ENCODE measurements around the gene ADAT1.

ADAT1 gene

GRCh38 chr16:75552951-75553350, 70.1 kb downstream of the ADAT1 start:
- H3K36me3 ChIP-seq (ENCODE audit: insufficient read depth, low read length), result no peaks in the 10 kb centered on the region; the same call in 1 of the 2 replicates
- H3K9me3 ChIP-seq (ENCODE audit: control insufficient read depth, insufficient read depth, low read length), result no peaks in the 10 kb centered on the region
- no peak overlapping the region for H3K9ac ChIP-seq (ENCODE audit: low read depth, low read length)
- 0 out of 2 replicates have a peak, but pooled peaks cover 3% of the 10 kb centered on the region for H3K4me1 ChIP-seq (ENCODE audit: insufficient read depth, low read length)

- H3K36me3 ChIP-seq (ENCODE audit: insufficient read depth, low read length), result no peaks in the 10 kb centered on the region; the same call in 1 of the 2 replicates
- no peaks in the 10 kb centered on the region for H3K9me3 ChIP-seq (ENCODE audit: control insufficient read depth, insufficient read depth, low read length)
- 0 out of 2 replicates have a peak, but pooled peaks cover 3% of the 10 kb centered on the region for H3K4me1 ChIP-seq (ENCODE audit: insufficient read depth, low read length)
- H3K9ac ChIP-seq (ENCODE audit: low read depth, low read length), result no peak overlapping the region
Observed at GRCh38 chr16:75550211-75550662, 72.8 kb downstream of the ADAT1 start.
